Esophagus muscularis mucosa (tissue), 4 donors: ENCODE measurements around the gene PRKN. TPM values are rescaled to one million over a fixed set of nuclear protein-coding genes. Genes with fewer than 3 reads are reported as not detected.

Experiments
- DNase-seq: peaks from one replicate; pipeline ENCODE4 v3.0.0-alpha.2; 2017; ENCODE audit errors: extremely low spot score
- H3K27ac ChIP-seq, 4 donors: fragments of 200-600 bp; sonication (generic); replicated peaks in 1 of 4; 1 replicate in 3 of 4; 2 replicates in 1 of 4; pipeline ENCODE4 v1.5.1; 2016 to 2019; ENCODE audit warnings: mild to moderate bottlenecking in 1 of 4
- H3K27me3 ChIP-seq, 4 donors: fragments of 200-600 bp; sonication (generic); one replicate each; pipeline versions ENCODE4 v1.5.1 to v1.6.0; 2016 to 2019
- H3K36me3 ChIP-seq, 4 donors: fragments of 200-600 bp; sonication (generic); one replicate each; pipeline ENCODE4 v1.5.1; 2016 to 2019
- H3K4me1 ChIP-seq, 4 donors: fragments of 200-600 bp; sonication (generic); one replicate each; pipeline ENCODE4 v1.5.1; 2016 to 2019
- H3K4me3 ChIP-seq, 4 donors: fragments of 200-600 bp; sonication (generic); 1 replicate in 2 of 4; 2 replicates in 2 of 4; pipeline ENCODE4 v1.5.1; 2016 to 2019; ENCODE audit warnings: mild to moderate bottlenecking in 4 of 4, moderate library complexity in 1 of 4
- H3K9me3 ChIP-seq, 4 donors: fragments of 200-600 bp; sonication (generic); 1 replicate in 3 of 4; 2 replicates in 1 of 4; pipeline ENCODE4 v1.5.1; 2016 to 2019
- EP300 ChIP-seq: sonication (generic); formaldehyde crosslinking; IDR thresholded peaks from one replicate; pipeline ENCODE4 v1.6.1; 2017; ENCODE audit warnings: antibody characterized with exemption
- POLR2A ChIP-seq: fragments of 450-650 bp; IDR thresholded peaks from one replicate; pipeline ENCODE4 v1.6.1; 2017; ENCODE audit warnings: antibody characterized with exemption, moderate library complexity, mild to moderate bottlenecking, low read depth
- POLR2AphosphoS5 ChIP-seq, 2 donors: sonication (generic); formaldehyde crosslinking; IDR thresholded peaks; one replicate each; pipeline ENCODE4 v1.6.1; 2017; ENCODE audit warnings: antibody characterized with exemption in 2 of 2
- WGBS: methylation state at CpG from one replicate; pipeline ENCODE4 v1.1.5; 2018; 5-methylcytosine and 5-hydroxymethylcytosine counted together
- intact Hi-C: fragments of 100-400 bp; cut with DNase I; formaldehyde crosslinking; loops from one replicate; pipeline ENCODE4 v1.15.1; 2023
- total RNA-seq, 4 donors: library from RNA; depleted of rRNA; stranded (reverse); fragments of >200 nt; gene quantifications; one replicate each; pipeline versions ENCODE4 v1.1.0 to v1.2.1, GENCODE V29; 2016
- TF ChIP-seq, protein P1 (sequence below), 3 experiments: fragments of 200-600 bp in 2 of 3; fragments of 450-650 bp in 1 of 3; sonication (generic) in 2 of 3; IDR thresholded peaks; one replicate each; pipeline ENCODE4 v1.5.1; 2017 to 2019; ENCODE audit warnings: antibody characterized with exemption in 3 of 3, mild to moderate bottlenecking in 2 of 3, moderate library complexity in 1 of 3

The PRKN gene
- total RNA-seq, 4 donors from 2014 or later = 9.6 to 14.5 (median 10.8) TPM

DNA sequence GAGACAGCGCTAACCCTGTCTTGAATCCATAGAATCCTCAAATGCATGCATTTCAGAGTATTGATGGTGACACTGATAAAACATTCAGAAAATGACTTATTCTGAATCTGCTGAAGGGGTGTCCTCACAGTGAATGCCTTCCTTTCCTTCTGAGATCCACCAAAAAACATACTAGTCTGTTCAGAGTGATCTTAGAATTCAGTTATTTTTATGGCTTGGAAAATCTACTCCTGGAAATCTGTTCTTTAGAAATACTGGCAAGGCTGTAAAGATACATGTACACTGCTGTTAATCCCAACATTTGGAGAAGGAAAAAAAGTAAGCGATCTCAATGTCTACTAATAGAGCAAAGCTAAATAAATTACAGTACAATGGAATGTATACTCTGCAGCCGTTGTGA is 781.1 kb downstream of the PRKN start:
- 57% methylated on average over 3 of the region's 3 CpGs for WGBS
- no peak for TF ChIP-seq POLR2AphosphoS5 (IDR thresholded peaks at IDR 0.05)
- no peak for TF ChIP-seq POLR2A
- TF ChIP-seq EP300 = no peak
- TF ChIP-seq, protein P1, sequence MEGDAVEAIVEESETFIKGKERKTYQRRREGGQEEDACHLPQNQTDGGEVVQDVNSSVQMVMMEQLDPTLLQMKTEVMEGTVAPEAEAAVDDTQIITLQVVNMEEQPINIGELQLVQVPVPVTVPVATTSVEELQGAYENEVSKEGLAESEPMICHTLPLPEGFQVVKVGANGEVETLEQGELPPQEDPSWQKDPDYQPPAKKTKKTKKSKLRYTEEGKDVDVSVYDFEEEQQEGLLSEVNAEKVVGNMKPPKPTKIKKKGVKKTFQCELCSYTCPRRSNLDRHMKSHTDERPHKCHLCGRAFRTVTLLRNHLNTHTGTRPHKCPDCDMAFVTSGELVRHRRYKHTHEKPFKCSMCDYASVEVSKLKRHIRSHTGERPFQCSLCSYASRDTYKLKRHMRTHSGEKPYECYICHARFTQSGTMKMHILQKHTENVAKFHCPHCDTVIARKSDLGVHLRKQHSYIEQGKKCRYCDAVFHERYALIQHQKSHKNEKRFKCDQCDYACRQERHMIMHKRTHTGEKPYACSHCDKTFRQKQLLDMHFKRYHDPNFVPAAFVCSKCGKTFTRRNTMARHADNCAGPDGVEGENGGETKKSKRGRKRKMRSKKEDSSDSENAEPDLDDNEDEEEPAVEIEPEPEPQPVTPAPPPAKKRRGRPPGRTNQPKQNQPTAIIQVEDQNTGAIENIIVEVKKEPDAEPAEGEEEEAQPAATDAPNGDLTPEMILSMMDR (IDR thresholded peaks at IDR 0.05) = no peak
- Histone ChIP-seq H3K27ac (no peak overlapping the region), H3K4me3 (no peak overlapping the region), H3K9me3 (no peaks in the 10 kb centered on the region), H3K27me3 (no peaks in the 10 kb centered on the region), H3K36me3 (no peaks in the 10 kb centered on the region), H3K4me1 (peaks cover 5 to 7% (median 5%) of the 10 kb centered on the region in 4 donors)
- no peak for DNase-seq
- intact Hi-C loops = no loop called here

DNA sequence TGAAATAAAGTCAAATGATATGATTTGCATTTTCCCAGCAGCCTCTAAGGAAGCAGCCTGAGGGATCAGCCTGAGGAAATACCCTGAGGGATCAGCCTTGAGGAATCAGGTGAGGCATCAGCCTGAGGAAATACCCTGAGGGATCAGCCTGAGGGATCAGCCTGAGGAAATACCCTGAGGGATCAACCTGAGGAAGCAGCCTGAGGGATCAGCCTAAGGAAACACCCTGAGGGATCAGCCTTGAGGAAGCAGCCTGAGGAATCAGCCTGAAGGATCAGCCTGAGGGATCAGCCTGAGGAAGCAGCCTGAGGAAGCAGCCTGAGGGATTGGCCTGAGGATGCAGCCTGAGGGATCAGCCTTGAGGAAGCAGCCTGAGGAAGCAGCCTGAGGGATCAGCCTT is 784.0 kb downstream of the PRKN start:
- no peaks in the 10 kb centered on the region for H3K4me1 ChIP-seq
- no peaks in the 10 kb centered on the region for H3K9me3 ChIP-seq
- TF ChIP-seq POLR2A (no peak), POLR2AphosphoS5 (IDR thresholded peaks at IDR 0.05) (no peak), EP300 (no peak)
- TF ChIP-seq, protein P1 (IDR thresholded peaks at IDR 0.05) = no peak
- H3K36me3 ChIP-seq = no peaks in the 10 kb centered on the region
- no peaks in the 10 kb centered on the region for H3K27me3 ChIP-seq
- H3K27ac ChIP-seq = no peak overlapping the region
- DNase-seq = no peak
- intact Hi-C loops = no loop called here
- H3K4me3 ChIP-seq = no peak overlapping the region

DNA sequence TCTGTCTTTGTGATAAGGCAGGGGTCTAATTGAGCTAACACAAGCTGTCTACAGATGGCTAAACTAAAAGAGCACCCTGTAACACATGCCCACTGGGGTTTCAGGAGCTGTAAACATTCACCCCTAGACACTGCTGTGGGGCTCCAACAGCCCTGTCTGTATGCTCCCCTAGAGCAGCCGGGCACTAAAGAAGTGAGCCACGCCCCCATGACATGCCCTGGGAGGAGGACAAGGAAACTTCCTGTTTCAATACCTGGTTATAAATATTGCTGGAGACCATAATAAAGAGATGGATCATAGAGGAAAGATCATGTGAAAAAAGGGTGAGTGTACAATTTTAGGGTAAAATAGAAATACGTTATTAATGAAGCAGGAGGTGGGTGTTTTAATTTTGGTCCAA is 786.0 kb downstream of the PRKN start:
- intact Hi-C loops = no loop called here

DNA sequence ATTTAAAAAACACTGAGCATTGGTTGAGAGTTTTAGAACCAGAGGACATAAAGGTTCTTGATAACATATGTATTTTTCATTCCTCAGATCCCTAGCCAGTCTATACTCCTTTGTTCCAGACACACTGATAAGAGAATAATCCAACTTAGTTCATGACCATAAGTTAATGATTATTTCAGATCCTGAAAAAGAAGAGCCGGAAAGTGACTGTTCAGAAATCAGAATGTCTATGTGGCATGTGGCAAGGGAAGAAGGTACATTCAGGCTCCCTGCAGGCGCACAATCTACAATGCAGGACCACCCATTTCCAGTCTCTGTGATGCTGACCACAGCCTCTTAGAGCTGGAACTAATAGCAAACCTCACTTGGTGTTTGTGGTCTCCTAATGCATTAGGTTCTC is 787.0 kb downstream of the PRKN start:
- intact Hi-C loops = no loop called here
- H3K9me3 ChIP-seq = peaks cover 0 to 4% (median 1%) of the 10 kb centered on the region in 4 donors
- no peak for TF ChIP-seq EP300
- no peak for TF ChIP-seq POLR2AphosphoS5 (IDR thresholded peaks at IDR 0.05)
- TF ChIP-seq POLR2A = no peak
- TF ChIP-seq, protein P1 (IDR thresholded peaks at IDR 0.05) = no peak
- H3K4me3 ChIP-seq = no peak overlapping the region
- H3K4me1 ChIP-seq = no peaks in the 10 kb centered on the region
- no peaks in the 10 kb centered on the region for H3K36me3 ChIP-seq
- 100% methylated on average over 2 of the region's 2 CpGs for WGBS
- H3K27me3 ChIP-seq = no peaks in the 10 kb centered on the region
- no peak overlapping the region for H3K27ac ChIP-seq
- no peak for DNase-seq

More for the DNA sequence above, 786.0 kb downstream of the PRKN start:
- Histone ChIP-seq H3K4me1 (no peaks in the 10 kb centered on the region), H3K27me3 (no peaks in the 10 kb centered on the region), H3K27ac (no peak overlapping the region), H3K9me3 (no peaks in the 10 kb centered on the region), H3K36me3 (no peaks in the 10 kb centered on the region), H3K4me3 (no peak overlapping the region)
- WGBS = 93% methylated on average over 3 of the region's 3 CpGs
- no peak for DNase-seq
- no peak for TF ChIP-seq EP300
- TF ChIP-seq POLR2A = no peak
- no peak for TF ChIP-seq POLR2AphosphoS5 (IDR thresholded peaks at IDR 0.05)
- TF ChIP-seq, protein P1 (IDR thresholded peaks at IDR 0.05) = no peak

DNA sequence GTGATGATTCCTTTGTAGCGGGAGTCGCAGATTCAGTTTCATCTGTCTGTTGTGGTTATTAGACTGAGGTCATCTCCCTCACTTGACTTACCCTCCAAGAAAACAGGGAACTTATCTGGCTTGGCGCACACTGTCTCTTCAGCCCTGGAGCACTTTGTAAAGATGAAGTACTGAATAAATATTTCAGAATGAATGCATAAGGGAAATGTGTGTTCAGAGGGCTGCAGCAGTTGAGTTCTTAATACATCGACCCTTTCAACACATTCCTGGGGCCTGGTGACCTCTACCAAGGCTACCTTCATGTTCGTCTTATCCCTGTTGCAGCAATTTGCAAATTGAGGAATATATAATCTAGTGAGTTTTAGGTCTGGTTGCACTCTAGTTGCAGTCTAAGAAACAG is 801.2 kb downstream of the PRKN start:
- intact Hi-C loops = loop anchor here (10.0 kb wide), 1 partner anchor 512 kb away; no protein-coding TSS in a partner anchor
- no peak for DNase-seq
- Histone ChIP-seq H3K4me1 (peaks cover 0 to 11% (median 2%) of the 10 kb centered on the region in 4 donors), H3K27me3 (no peaks in the 10 kb centered on the region), H3K9me3 (no peaks in the 10 kb centered on the region), H3K4me3 (no peak overlapping the region), H3K36me3 (no peaks in the 10 kb centered on the region), H3K27ac (no peak overlapping the region)
- TF ChIP-seq EP300 = no peak
- no peak for TF ChIP-seq POLR2A
- TF ChIP-seq, protein P1 (IDR thresholded peaks at IDR 0.05) = no peak
- no peak for TF ChIP-seq POLR2AphosphoS5 (IDR thresholded peaks at IDR 0.05)
- 96% methylated on average over 5 of the region's 5 CpGs for WGBS
